ENCODE measurements around the gene MEF2A.

MEF2A gene

GRCh38 chr15:99606646-99607045 lies 40.9 kb downstream of the MEF2A start:
- DNase-seq: no peak

GRCh38 chr15:99613481-99613880 lies 47.7 kb downstream of the MEF2A start:
- no peak for DNase-seq

- no peak for DNase-seq
Observed at GRCh38 chr15:99613887-99614647, 48.3 kb downstream of the MEF2A start.

GRCh38 chr15:99614749-99615288 lies 49.0 kb downstream of the MEF2A start:
- no peak for DNase-seq

DNA sequence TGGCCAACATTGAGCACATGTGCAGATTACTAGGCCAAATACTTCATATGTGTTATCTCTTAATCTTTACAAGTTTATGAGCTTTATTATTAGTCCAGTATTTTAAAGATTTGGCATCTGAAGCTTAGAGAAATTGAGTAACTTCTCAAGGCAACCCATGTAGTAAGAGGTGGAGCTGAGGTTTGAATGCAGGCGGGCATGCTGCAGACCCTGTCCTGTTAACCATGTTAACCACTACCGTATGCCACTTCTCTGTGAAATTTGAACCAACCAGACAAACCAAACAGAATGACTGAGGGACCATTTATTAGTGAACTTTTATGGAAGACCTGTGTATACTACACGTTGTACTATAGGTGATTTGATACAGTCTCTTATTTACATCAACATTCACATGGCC lies 49.7 kb downstream of the MEF2A start:
- DNase-seq: no peak

DNA sequence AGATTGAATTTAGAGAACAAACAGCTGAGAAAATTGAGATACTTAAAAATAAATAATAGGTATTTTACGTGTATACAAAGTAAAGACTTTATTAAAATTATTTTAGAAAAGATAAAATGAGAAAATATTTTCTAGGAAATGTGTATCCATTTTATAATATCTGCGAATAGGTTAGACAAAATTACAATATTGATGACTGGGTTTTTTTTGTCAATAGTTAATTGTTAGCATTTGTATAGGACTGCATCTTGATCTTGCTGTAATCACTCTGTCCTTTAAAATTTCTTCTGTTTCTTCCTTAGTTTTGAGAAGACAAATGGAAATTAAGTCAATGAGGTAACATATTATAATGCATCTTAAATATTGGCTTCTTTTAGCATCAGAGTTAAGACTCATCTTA lies 50.3 kb downstream of the MEF2A start:
- DNase-seq: no peak

GRCh38 chr15:99616773-99617342 lies 51.1 kb downstream of the MEF2A start:
- no peak for DNase-seq

DNA sequence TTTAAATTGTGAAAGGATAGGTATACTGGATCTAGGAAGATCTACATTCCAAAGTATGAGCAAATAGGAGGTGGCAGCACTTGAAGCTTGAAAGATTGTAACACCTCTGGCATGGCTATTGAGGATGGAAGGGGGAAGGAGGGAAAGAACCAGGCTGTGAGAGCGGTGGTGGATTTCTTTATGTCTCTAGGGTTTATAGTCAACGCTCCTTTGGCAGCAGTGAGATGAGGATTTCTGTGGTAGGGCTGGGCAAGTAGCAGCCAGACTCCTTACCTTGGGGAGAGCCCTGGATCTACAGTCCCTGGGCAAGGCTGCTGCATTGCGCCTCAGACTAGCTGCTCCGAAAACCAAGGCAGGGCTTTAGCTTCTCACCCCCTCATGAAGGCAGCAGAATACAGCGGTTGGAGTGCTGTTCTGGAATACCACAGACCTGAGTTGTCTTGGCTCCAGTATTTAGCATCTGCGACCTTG lies 53.2 kb downstream of the MEF2A start:
- DNase-seq: no peak

DNA sequence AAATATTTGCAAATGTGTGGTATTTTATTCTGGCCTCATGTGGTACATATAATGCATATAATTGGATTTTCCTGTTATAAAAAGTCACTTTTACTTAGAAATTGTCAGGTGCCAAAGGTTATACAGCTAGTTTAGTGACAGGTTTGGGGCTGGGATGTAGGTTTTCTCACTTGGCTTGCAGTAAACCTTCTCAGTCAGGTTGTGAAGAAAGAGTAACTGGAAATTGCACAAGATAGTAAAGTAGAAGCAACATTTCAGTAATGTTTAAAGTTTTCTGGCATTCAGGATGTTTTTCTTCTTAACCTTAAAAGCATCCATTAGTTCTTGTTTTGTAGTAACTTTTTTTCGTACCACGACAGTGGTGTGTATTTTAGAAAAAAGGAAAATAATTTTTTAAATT lies 53.9 kb downstream of the MEF2A start:
- DNase-seq: no peak

DNA sequence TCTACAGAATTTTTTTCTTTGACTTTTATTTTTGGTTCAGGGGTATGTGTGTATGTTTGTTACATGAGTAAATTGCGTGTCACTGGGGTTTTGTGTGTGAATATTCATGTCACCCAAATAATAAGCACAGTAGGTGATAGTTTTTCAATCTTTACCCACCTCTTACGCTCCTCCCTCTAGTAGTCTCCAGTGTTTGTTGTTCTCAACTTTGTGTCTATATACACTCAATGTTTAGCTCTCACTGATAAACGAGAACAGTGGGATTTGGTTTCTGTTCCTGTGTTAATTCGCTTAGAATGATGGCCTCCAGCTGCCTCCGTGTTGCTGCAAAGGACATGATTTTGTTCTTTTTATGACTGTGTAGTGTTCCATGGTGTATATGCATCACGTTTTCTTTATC lies 54.4 kb downstream of the MEF2A start:
- DNase-seq: no peak

DNA sequence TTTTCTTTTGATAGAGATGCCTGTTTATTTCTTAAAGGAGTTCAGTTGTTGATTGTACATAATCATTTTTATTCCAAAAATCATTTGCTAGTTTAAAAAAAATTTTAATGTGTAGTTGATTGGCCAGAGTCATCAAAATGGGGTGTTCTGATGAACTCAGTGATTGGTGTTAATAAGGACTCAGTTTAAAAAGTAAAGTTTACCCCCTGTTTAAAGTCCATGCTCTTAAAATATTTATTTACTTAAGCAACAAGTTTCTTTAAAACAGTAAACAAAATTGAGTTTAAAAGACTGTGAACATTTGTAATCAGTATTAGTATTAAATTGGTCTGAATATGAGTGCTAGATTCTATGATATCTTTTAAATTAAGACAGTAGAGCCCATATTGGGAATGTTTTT lies 56.0 kb downstream of the MEF2A start:
- DNase-seq: no peak

GRCh38 chr15:99628374-99629001 lies 62.7 kb downstream of the MEF2A start:
- no peak for DNase-seq

DNA sequence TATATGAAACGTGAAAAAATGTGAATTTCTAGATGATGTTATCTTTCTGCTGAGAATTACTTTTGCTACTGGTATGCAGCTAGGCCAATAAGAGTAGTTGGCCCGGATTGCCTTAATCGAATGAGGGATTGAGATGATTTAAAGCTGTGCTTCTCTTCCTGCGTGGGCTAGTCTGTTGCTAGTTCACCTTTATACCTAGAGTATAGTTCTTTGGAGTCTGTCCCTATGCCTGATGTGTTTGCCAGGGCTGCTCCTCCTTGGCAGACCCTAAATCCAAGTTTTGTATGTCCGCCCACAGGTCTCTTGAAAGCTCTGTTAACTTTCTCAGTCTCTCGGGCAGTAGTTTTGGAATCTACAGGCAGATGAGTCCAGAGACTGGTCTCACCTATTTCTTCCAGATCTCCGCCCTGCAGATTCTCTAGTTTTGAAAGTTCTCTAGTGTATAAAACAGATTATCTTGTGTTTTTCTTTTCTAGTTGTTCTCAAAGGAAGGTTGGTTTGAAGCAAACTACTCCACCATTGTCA lies 64.9 kb downstream of the MEF2A start:
- DNase-seq: no peak

GRCh38 chr15:99631255-99631654 lies 65.5 kb downstream of the MEF2A start:
- DNase-seq: no peak

- no peak for DNase-seq
Observed at GRCh38 chr15:99632521-99632920, 66.7 kb downstream of the MEF2A start.

GRCh38 chr15:99633655-99634054 lies 67.9 kb downstream of the MEF2A start:
- DNase-seq: no peak

DNA sequence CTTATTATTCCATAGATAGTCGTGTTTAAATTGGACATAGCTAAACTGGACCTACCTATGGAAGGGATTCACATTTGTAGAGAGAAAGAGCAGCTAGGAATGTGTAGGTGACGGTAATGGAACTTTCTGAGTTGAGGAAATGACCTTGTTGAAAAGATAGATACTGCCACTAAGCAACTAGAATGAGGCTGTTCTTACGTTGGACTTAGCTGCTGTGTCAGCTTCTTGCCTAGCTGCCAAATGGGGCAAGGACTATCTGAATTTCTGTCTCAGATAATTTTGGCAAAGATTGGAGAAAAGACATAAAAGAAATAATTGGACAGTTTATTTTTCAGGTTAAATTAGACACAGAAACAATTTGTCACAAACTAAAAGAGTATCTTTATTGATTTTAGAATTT lies 68.8 kb downstream of the MEF2A start:
- no peak for DNase-seq

- DNase-seq: no peak
Observed at GRCh38 chr15:99635145-99635544, 69.4 kb downstream of the MEF2A start.

GRCh38 chr15:99635794-99636193 lies 70.0 kb downstream of the MEF2A start:
- DNase-seq: no peak

DNA sequence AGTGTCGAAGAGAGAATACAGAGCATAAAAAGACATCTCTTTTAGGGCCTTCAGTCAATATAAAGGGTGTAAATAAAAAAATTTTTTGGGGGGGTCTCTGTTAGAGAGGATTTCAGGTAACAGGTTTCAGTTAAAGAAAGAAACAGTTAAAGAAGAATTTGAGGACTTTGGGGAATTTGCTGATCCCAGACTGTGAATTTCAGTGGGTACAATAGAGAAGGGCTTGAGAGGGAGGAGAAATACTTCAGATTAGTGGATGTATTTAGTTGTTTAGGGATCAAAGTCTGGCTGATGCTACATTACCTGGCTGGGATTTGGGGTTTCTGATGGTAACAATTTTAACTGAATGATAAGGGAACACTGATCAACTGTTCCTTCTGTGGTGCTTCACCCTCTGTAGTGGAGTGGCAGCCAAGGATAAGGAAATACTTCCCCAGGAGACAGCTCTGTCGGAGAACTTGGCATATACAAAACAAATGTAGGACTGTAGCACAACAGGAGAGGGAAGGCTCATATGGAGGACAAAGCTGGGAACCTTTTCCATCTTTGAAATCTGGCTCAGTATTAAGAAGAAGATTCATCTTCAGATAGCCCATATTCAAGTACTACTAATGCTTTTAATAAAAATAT lies 79.2 kb downstream of the MEF2A start:
- DNase-seq: no peak

- no peak for DNase-seq
Observed at GRCh38 chr15:99645543-99645935, 79.8 kb downstream of the MEF2A start.

DNA sequence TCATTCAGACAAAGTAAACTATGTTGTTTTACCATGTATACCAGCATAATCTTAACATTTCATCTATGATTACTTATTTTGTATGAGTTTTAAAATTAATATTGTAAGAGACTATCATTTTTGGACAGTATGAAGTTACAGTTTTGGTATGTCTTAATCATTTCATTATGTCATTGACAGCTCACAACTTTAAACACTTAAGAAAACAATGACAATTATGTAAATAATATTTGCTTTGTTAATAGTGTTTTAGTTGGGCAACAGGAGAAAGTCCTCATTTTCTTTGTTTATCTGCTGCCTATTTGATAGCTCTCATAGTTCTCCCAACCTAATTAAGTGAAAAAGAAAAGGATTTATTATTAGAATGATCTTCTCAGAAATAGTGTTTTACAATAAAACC lies 80.2 kb downstream of the MEF2A start:
- DNase-seq: no peak
